ENCODE results near the gene PIAS1. TPM values are rescaled to one million over a fixed set of nuclear protein-coding genes. Genes with fewer than 3 reads are reported as not detected.
A peak's percentile ranks its signal among the peaks of the same experiment; 100 is the strongest.
"Not testable (repeated sequence)": the region's sequence is repeated elsewhere in the genome, so short reads cannot be mapped to it uniquely, and the experiment has no call there.

Gene PIAS1
- total RNA-seq, 2 donors from 2014 or later: 33.9 to 35.5 TPM

GRCh38 chr15:68192804-68193486 is 138.8 kb downstream of the PIAS1 start:
- intact Hi-C loops (cut with DNase I, micrococcal nuclease): no loop called here
- DNase-seq (no peak), ATAC-seq (no peak)

GRCh38 chr15:68195336-68196112 is 141.4 kb downstream of the PIAS1 start:
- ATAC-seq (peak; percentile 5), DNase-seq (no peak)
- intact Hi-C loops (cut with DNase I, micrococcal nuclease): no loop called here

GRCh38 chr15:68196445-68197169 is 142.5 kb downstream of the PIAS1 start:
- intact Hi-C loops (cut with DNase I, micrococcal nuclease): no loop called here
- DNase-seq (no peak), ATAC-seq (no peak)

GRCh38 chr15:68197170-68197492 is 143.0 kb downstream of the PIAS1 start:
- intact Hi-C loops (cut with DNase I, micrococcal nuclease): no loop called here
- no peak for DNase-seq

GRCh38 chr15:68197661-68198437 is 143.7 kb downstream of the PIAS1 start:
- intact Hi-C loops (cut with DNase I, micrococcal nuclease): no loop called here
- DNase-seq (no peak), ATAC-seq (no peak)

More at GRCh38 chr15:68197170-68197492, 143.0 kb downstream of the PIAS1 start:
- ATAC-seq: no peak

GRCh38 chr15:68199340-68199739 is 145.2 kb downstream of the PIAS1 start:
- intact Hi-C loops (cut with DNase I, micrococcal nuclease): no loop called here
- no peak for DNase-seq
- ATAC-seq: no peak

- ATAC-seq (no peak), DNase-seq (no peak)
- intact Hi-C loops (cut with DNase I, micrococcal nuclease): no loop called here
These were observed 146.1 kb downstream of the PIAS1 start for GRCh38 chr15:68200016-68200861.

- no peak for DNase-seq
- no peak for ATAC-seq
- intact Hi-C loops (cut with DNase I, micrococcal nuclease): no loop called here
These were observed 147.2 kb downstream of the PIAS1 start for GRCh38 chr15:68201153-68201878.

- intact Hi-C loops (cut with DNase I, micrococcal nuclease): no loop called here
- DNase-seq: no peak
- no peak for ATAC-seq
These were observed 147.8 kb downstream of the PIAS1 start for GRCh38 chr15:68201879-68202261.

- ATAC-seq; DNase-seq; intact Hi-C loops (cut with DNase I, micrococcal nuclease): not testable (repeated sequence)
These were observed 148.9 kb downstream of the PIAS1 start for GRCh38 chr15:68202994-68203393.

- no peak for ATAC-seq
- DNase-seq: no peak
- intact Hi-C loops (cut with DNase I, micrococcal nuclease): no loop called here
These were observed 149.4 kb downstream of the PIAS1 start for GRCh38 chr15:68203486-68203885.

- ATAC-seq (no peak), DNase-seq (no peak)
These were observed 149.8 kb downstream of the PIAS1 start for GRCh38 chr15:68203956-68204355.

GRCh38 chr15:68204361-68204760 is 150.2 kb downstream of the PIAS1 start:
- intact Hi-C loops (cut with DNase I, micrococcal nuclease): no loop called here
- ATAC-seq (no peak), DNase-seq (no peak)

More at GRCh38 chr15:68203956-68204355, 149.8 kb downstream of the PIAS1 start:
- intact Hi-C loops (cut with DNase I, micrococcal nuclease): no loop called here

GRCh38 chr15:68204776-68205557 is 150.9 kb downstream of the PIAS1 start, which contains the start of gene CALML4:
CALML4 (minus strand) TSS chr15:68205332; CDS start chr15:68205247, 85 bp downstream.
- DNase-seq: peak; percentile 90 to 92
- intact Hi-C loops (cut with DNase I, micrococcal nuclease): no loop called here
- ATAC-seq: peak; percentile 84

GRCh38 chr15:68205558-68205944 is 151.4 kb downstream of the PIAS1 start:
- ATAC-seq: peak; percentile 6
- intact Hi-C loops (cut with DNase I, micrococcal nuclease): no loop called here
- DNase-seq: no peak

- intact Hi-C loops (cut with DNase I, micrococcal nuclease): no loop called here
- DNase-seq (peak; percentile 90 to 97), ATAC-seq (peak; percentile 84)
These were observed 151.9 kb downstream of the PIAS1 start for GRCh38 chr15:68205954-68206539.
